Right cardiac atrium (tissue), 5 donors: Measurements from ENCODE around the gene HERC3. TPM values are rescaled to one million over a fixed set of nuclear protein-coding genes. Genes with fewer than 3 reads are reported as not detected.

Experiments
- ATAC-seq, 2 donors: fragments of 200-7000 bp; cut with Tn5 transposase; one replicate each; pipeline versions ENCODE4 v1.8.0 to v1.9.1; 2020; ENCODE audit warnings: moderate library complexity in 2 of 2, mild to moderate bottlenecking in 1 of 2
- DNase-seq, 3 donors: peaks; one replicate each; pipeline ENCODE4 v3.0.0-alpha.2; 2020
- H3K27ac ChIP-seq: one replicate; pipeline ENCODE4 v1.5.1; 2013; ENCODE audit warnings: mild to moderate bottlenecking, low read length, control low read depth, moderate library complexity
- H3K27me3 ChIP-seq: one replicate; pipeline ENCODE4 v1.6.1; 2013; ENCODE audit not compliant: control insufficient read depth, insufficient read depth
- H3K4me1 ChIP-seq: one replicate; pipeline ENCODE4 v1.6.1; 2013; ENCODE audit warnings: low read length; ENCODE audit not compliant: control insufficient read depth, insufficient read depth
- H3K4me3 ChIP-seq: one replicate; pipeline ENCODE4 v1.5.1; 2013; ENCODE audit warnings: low read length, control low read depth
- H3K9me3 ChIP-seq: one replicate; pipeline ENCODE4 v1.6.1; 2013; ENCODE audit warnings: low read length; ENCODE audit not compliant: control insufficient read depth
- WGBS: extraction: QIAGEN DNeasy Blood & Tissue Kit; methylation state at CpG from one replicate; pipeline ENCODE4 v1.1.7; 2013; 5-methylcytosine and 5-hydroxymethylcytosine counted together
- intact Hi-C, 4 donors: fragments of 100-400 bp; cut with DNase I; formaldehyde crosslinking; loops; one replicate each; pipeline versions ENCODE4 v1.11.0 to v1.14.0; 2022 to 2023
- polyA plus RNA-seq: library from polyadenylated mRNA; stranded (reverse); fragments of 200-250 nt; gene quantifications from one replicate; pipeline ENCODE4 v1.2.3, GENCODE V29; 2013
- total RNA-seq, 4 donors: library from RNA; stranded (reverse); fragmentation: NEBNext Ultra II Directional; extraction: Animal tissue kit (Norgen Biotek cat#: 25700); gene quantifications; one replicate each; pipeline ENCODE4 v1.2.1, GENCODE V29; 2021
- donor health status: healthy with polysubstance abuse.
- donor health status: DM: no; HTN: yes; CAD: no.
- donor health status: DM: no; HTN: no; CAD: no.
- donor health status: DM: no; HTN: yes; CAD: no; lungs with severe emphysema.
- donor health status: DM: yes; HTN: yes; CAD: no.

The HERC3 gene
- total and polyA plus RNA-seq, 5 donors = 18.0 to 60.6 (median 49.2) TPM

GRCh38 chr4:88660446-88661294, 68.4 kb downstream of the HERC3 start:
- H3K4me1 ChIP-seq = peaks cover 3% of the 10 kb centered on the region
- no peaks in the 10 kb centered on the region for H3K9me3 ChIP-seq
- no peak overlapping the region for H3K4me3 ChIP-seq
- intact Hi-C loops = loop anchor here in 2 of 4 donors (5.0 to 10.0 kb wide), 2 partner anchors 123 to 126 kb away; no protein-coding TSS in a partner anchor
- H3K27ac ChIP-seq = no peak overlapping the region
- ATAC-seq (no peak), DNase-seq (no peak)
- 90% methylated on average over 7 of the region's 7 CpGs for WGBS
- H3K27me3 ChIP-seq = no peaks in the 10 kb centered on the region

GRCh38 chr4:88661739-88662138, 69.5 kb downstream of the HERC3 start:
- Histone ChIP-seq H3K4me3 (no peak overlapping the region), H3K27ac (no peak overlapping the region), H3K27me3 (no peaks in the 10 kb centered on the region), H3K4me1 (peaks cover 3% of the 10 kb centered on the region), H3K9me3 (no peaks in the 10 kb centered on the region)
- ATAC-seq = no peak
- DNase-seq = no peak
- 88% methylated on average over 2 of the region's 2 CpGs for WGBS
- intact Hi-C loops = loop anchor here in 2 of 4 donors (5.0 to 10.0 kb wide), 2 partner anchors 124 to 127 kb away; no protein-coding TSS in a partner anchor

GRCh38 chr4:88672987-88673386, 80.7 kb downstream of the HERC3 start:
- no peaks in the 10 kb centered on the region for H3K9me3 ChIP-seq
- intact Hi-C loops = no loop called here
- no peak overlapping the region for H3K27ac ChIP-seq
- H3K4me3 ChIP-seq = no peak overlapping the region
- ATAC-seq (peak; percentile 55 to 59), DNase-seq (no peak)
- no peaks in the 10 kb centered on the region for H3K27me3 ChIP-seq
- H3K4me1 ChIP-seq = no peaks in the 10 kb centered on the region
- 56% methylated on average over 5 of the region's 5 CpGs for WGBS

GRCh38 chr4:88673886-88674285, 81.6 kb downstream of the HERC3 start:
- Histone ChIP-seq H3K27ac (no peak overlapping the region), H3K4me1 (no peaks in the 10 kb centered on the region), H3K4me3 (no peak overlapping the region), H3K9me3 (no peaks in the 10 kb centered on the region), H3K27me3 (no peaks in the 10 kb centered on the region)
- ATAC-seq = no peak
- no peak for DNase-seq
- 72% methylated on average over 2 of the region's 2 CpGs for WGBS
- intact Hi-C loops = no loop called here

- no peaks in the 10 kb centered on the region for H3K4me1 ChIP-seq
- ATAC-seq (no peak), DNase-seq (no peak)
- H3K27me3 ChIP-seq = no peaks in the 10 kb centered on the region
- H3K4me3 ChIP-seq = no peak overlapping the region
- intact Hi-C loops = no loop called here
- H3K27ac ChIP-seq = no peak overlapping the region
- H3K9me3 ChIP-seq = no peaks in the 10 kb centered on the region
Measured at GRCh38 chr4:88674565-88674964, 82.3 kb downstream of the HERC3 start.

- no peaks in the 10 kb centered on the region for H3K27me3 ChIP-seq
- intact Hi-C loops = no loop called here
- no peaks in the 10 kb centered on the region for H3K9me3 ChIP-seq
- DNase-seq (no peak), ATAC-seq (no peak)
- H3K4me3 ChIP-seq = no peak overlapping the region
- WGBS = 91% methylated on average over 2 of the region's 2 CpGs
- no peak overlapping the region for H3K27ac ChIP-seq
- H3K4me1 ChIP-seq = no peaks in the 10 kb centered on the region
Measured at GRCh38 chr4:88674979-88675378, 82.7 kb downstream of the HERC3 start.

GRCh38 chr4:88675543-88675942, 83.3 kb downstream of the HERC3 start:
- Histone ChIP-seq H3K4me3 (no peak overlapping the region), H3K9me3 (no peaks in the 10 kb centered on the region), H3K4me1 (no peaks in the 10 kb centered on the region), H3K27me3 (no peaks in the 10 kb centered on the region), H3K27ac (no peak overlapping the region)
- intact Hi-C loops = no loop called here
- ATAC-seq = no peak
- 79% methylated on average over 2 of the region's 2 CpGs for WGBS
- DNase-seq = no peak

GRCh38 chr4:88681209-88681608, 88.9 kb downstream of the HERC3 start:
- intact Hi-C loops = no loop called here
- Histone ChIP-seq H3K4me3 (no peak overlapping the region), H3K9me3 (no peaks in the 10 kb centered on the region), H3K27ac (no peak overlapping the region), H3K27me3 (no peaks in the 10 kb centered on the region), H3K4me1 (no peaks in the 10 kb centered on the region)
- DNase-seq (no peak), ATAC-seq (no peak)
- 94% methylated on average over 5 of the region's 5 CpGs for WGBS

GRCh38 chr4:88690355-88690754, 98.1 kb downstream of the HERC3 start:
- DNase-seq (no peak), ATAC-seq (peak; percentile 86 to 93)
- 84% methylated on average over 3 of the region's 3 CpGs for WGBS
- no peaks in the 10 kb centered on the region for H3K4me1 ChIP-seq
- intact Hi-C loops = no loop called here
- no peaks in the 10 kb centered on the region for H3K9me3 ChIP-seq
- H3K27me3 ChIP-seq = no peaks in the 10 kb centered on the region
- H3K4me3 ChIP-seq = no peak overlapping the region
- H3K27ac ChIP-seq = no peak overlapping the region

GRCh38 chr4:88693792-88694191, 101.5 kb downstream of the HERC3 start:
- H3K9me3 ChIP-seq = no peaks in the 10 kb centered on the region
- no peaks in the 10 kb centered on the region for H3K4me1 ChIP-seq
- H3K27ac ChIP-seq = no peak overlapping the region
- H3K4me3 ChIP-seq = no peak overlapping the region
- ATAC-seq (peak in 1 of 2 donors; percentile 61), DNase-seq (peak in 1 of 3 donors; percentile 41)
- intact Hi-C loops = no loop called here
- WGBS = 64% methylated on average over 3 of the region's 3 CpGs
- no peaks in the 10 kb centered on the region for H3K27me3 ChIP-seq

GRCh38 chr4:88696630-88697029, 104.3 kb downstream of the HERC3 start:
- WGBS = 62% methylated on average over 7 of the region's 7 CpGs

More at GRCh38 chr4:88696630-88697029, 104.3 kb downstream of the HERC3 start:
- intact Hi-C loops = no loop called here
- no peaks in the 10 kb centered on the region for H3K4me1 ChIP-seq
- DNase-seq = no peak
- H3K27ac ChIP-seq = no peak overlapping the region
- no peaks in the 10 kb centered on the region for H3K9me3 ChIP-seq
- peak overlapping the region; percentile 53 for H3K4me3 ChIP-seq
- no peak for ATAC-seq
- H3K27me3 ChIP-seq = no peaks in the 10 kb centered on the region
